Panc1 (cell line): ENCODE results near the gene DEXI. TPM values are rescaled to one million over a fixed set of nuclear protein-coding genes. Genes with fewer than 3 reads are reported as not detected.

Experiments
- ATAC-seq: fragments of 200-7000 bp; cut with Tn5 transposase; 2 replicates; pipeline ENCODE4 v1.9.1; 2020; ENCODE audit warnings: mild to moderate bottlenecking, moderate library complexity
- BruUV-seq: library from RNA; stranded (reverse); fragments of 400-500 nt; replicated peaks from 2 replicates; lab custom pipeline; 2021; lab: Mats Ljungman, UMichigan
- CTCF ChIA-PET: fragments of 300-600 bp; sonication (Branson Sonifier 250); formaldehyde crosslinking; loops from one replicate; lab custom pipeline; 2022; ENCODE audit warnings: antibody characterized with exemption; lab: Charles Lee
- POLR2A ChIA-PET: fragments of 300-600 bp; sonication (Branson Sonifier 250); formaldehyde crosslinking; loops from one replicate; lab custom pipeline; 2022; ENCODE audit warnings: antibody characterized with exemption; lab: Charles Lee
- DNase-seq: peaks from one replicate; pipeline ENCODE4 v3.0.0-alpha.2; 2010; ENCODE audit warnings: low read depth, low spot score
- H3K27ac ChIP-seq: 2 replicates; pipeline ENCODE4 v1.5.1; 2011; ENCODE audit warnings: mild to moderate bottlenecking, low read length, inconsistent platforms
- H3K27me3 ChIP-seq: fragments of 200-500 bp; sonication (Bioruptor generic); 2 replicates; pipeline ENCODE4 v1.6.0; 2014; ENCODE audit warnings: low read length, inconsistent platforms; ENCODE audit not compliant: control insufficient read depth, insufficient read depth
- H3K36me3 ChIP-seq: fragments of 200-500 bp; sonication (Bioruptor generic); 2 replicates; pipeline ENCODE4 v1.5.1; 2014; ENCODE audit warnings: inconsistent platforms, mild to moderate bottlenecking, low read length, moderate library complexity; ENCODE audit not compliant: control insufficient read depth, insufficient read depth
- H3K4me1 ChIP-seq: 2 replicates; pipeline ENCODE4 v1.5.1; 2011; ENCODE audit warnings: inconsistent platforms, mild to moderate bottlenecking, low read length, moderate library complexity; ENCODE audit not compliant: control insufficient read depth, insufficient read depth
- H3K4me3 ChIP-seq, 2 experiments: 2 replicates each; pipeline ENCODE4 v1.5.1; 2011 to 2012; ENCODE audit warnings: low read depth in 2 of 2, low read length in 2 of 2, mild to moderate bottlenecking in 2 of 2, inconsistent platforms in 1 of 2, moderate library complexity in 1 of 2
- H3K9me3 ChIP-seq: fragments of 200-500 bp; sonication (Bioruptor generic); 2 replicates; pipeline ENCODE4 v1.5.1; 2014; ENCODE audit warnings: low read depth, mild to moderate bottlenecking, inconsistent platforms, low read length, moderate library complexity; ENCODE audit not compliant: control insufficient read depth, insufficient read depth
- POLR2AphosphoS5 ChIP-seq: IDR thresholded peaks from 2 replicates; pipeline ENCODE4 v1.6.1; 2012; ENCODE audit warnings: mild to moderate bottlenecking, low read depth, low read length, moderate library complexity
- SIN3A ChIP-seq: IDR thresholded peaks from 2 replicates; pipeline ENCODE4 v1.6.1; 2012; ENCODE audit warnings: low read depth, mild to moderate bottlenecking, low read length, moderate library complexity, borderline replicate concordance; ENCODE audit not compliant: insufficient read depth
- TCF7L2 ChIP-seq: IDR thresholded peaks from 2 replicates; pipeline ENCODE4 v1.6.1; 2011; ENCODE audit warnings: mild to moderate bottlenecking, low read depth, low read length, inconsistent platforms
- in situ Hi-C: cut with HindIII; loops from 2 replicates; pipeline ENCODE4 v1.10.0; 2016; ENCODE audit warnings: low sequenced_read_pairs, low pct_unique_long_range_greater_than_20kb
- intact Hi-C: fragments of 100-400 bp; cut with micrococcal nuclease; formaldehyde crosslinking; loops from one replicate; pipeline ENCODE4 v1.10.0; 2022; ENCODE audit not compliant: unreplicated experiment
- total RNA-seq: library from RNA; stranded (reverse); gene quantifications from one replicate; pipeline ENCODE4 v1.2.1, GENCODE V29; 2021; ENCODE audit not compliant: unreplicated experiment
- TF ChIP-seq, protein P1 (sequence below): fragments of 450-650 bp; IDR thresholded peaks from 2 replicates; pipeline ENCODE4 v1.5.1; 2017; ENCODE audit warnings: mild to moderate bottlenecking
- TF ChIP-seq, protein P2 (sequence below), 2 experiments: IDR thresholded peaks; 2 replicates each; pipeline ENCODE4 v1.6.1; 2011 to 2012; ENCODE audit warnings: low read depth in 2 of 2, control low read depth in 1 of 2, low read length in 1 of 2, mild to moderate bottlenecking in 1 of 2, moderate library complexity in 1 of 2; ENCODE audit not compliant: insufficient read depth in 1 of 2

DEXI gene
- total RNA-seq, 1 experiment from 2014 or later = 32.2 TPM

DNA sequence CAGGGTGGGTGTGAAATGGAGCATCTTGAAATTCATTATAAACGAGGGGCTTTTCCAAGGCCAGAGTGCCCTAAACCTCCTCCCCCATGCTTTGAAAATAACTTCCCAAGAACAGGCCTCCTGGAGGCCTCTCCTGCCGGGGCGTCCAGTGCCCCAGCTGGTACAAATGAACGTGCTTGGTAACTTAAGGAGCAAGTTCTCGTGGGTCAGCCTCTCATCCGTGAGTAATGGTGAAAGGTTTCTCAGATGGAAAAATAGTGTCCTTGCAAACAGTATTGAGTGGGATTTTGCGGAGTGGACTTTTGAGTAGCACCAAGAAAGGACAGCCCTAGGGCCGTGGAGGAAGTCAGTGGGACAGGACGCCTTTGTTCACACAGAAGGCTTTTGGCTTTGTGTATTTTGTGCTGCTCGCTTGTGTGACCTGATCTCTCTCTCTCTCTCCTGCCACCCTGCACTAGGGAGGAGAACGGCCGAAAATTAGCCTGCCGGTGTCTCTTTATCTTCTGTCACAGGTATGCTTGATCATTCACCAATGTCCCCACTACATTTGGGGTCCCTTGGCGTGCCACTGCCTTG, 36.7 kb upstream of the DEXI start:
- in situ Hi-C loops = no loop called here
- no peaks in the 10 kb centered on the region for H3K27me3 ChIP-seq
- no peak overlapping the region for H3K4me3 ChIP-seq
- intact Hi-C loops = no loop called here
- no peak for ATAC-seq
- H3K9me3 ChIP-seq = no peaks in the 10 kb centered on the region
- no peak for DNase-seq
- ChIA-PET CTCF (interaction anchor here (0.6 kb wide), 1 partner anchor 693 kb away, joined by 3 read pairs; no protein-coding TSS in a partner anchor), POLR2A (no interaction called here)
- TF ChIP-seq TCF7L2 (no peak), POLR2AphosphoS5 (no peak), SIN3A (no peak)
- TF ChIP-seq, protein P1, sequence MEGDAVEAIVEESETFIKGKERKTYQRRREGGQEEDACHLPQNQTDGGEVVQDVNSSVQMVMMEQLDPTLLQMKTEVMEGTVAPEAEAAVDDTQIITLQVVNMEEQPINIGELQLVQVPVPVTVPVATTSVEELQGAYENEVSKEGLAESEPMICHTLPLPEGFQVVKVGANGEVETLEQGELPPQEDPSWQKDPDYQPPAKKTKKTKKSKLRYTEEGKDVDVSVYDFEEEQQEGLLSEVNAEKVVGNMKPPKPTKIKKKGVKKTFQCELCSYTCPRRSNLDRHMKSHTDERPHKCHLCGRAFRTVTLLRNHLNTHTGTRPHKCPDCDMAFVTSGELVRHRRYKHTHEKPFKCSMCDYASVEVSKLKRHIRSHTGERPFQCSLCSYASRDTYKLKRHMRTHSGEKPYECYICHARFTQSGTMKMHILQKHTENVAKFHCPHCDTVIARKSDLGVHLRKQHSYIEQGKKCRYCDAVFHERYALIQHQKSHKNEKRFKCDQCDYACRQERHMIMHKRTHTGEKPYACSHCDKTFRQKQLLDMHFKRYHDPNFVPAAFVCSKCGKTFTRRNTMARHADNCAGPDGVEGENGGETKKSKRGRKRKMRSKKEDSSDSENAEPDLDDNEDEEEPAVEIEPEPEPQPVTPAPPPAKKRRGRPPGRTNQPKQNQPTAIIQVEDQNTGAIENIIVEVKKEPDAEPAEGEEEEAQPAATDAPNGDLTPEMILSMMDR = no peak
- TF ChIP-seq, protein P2, sequence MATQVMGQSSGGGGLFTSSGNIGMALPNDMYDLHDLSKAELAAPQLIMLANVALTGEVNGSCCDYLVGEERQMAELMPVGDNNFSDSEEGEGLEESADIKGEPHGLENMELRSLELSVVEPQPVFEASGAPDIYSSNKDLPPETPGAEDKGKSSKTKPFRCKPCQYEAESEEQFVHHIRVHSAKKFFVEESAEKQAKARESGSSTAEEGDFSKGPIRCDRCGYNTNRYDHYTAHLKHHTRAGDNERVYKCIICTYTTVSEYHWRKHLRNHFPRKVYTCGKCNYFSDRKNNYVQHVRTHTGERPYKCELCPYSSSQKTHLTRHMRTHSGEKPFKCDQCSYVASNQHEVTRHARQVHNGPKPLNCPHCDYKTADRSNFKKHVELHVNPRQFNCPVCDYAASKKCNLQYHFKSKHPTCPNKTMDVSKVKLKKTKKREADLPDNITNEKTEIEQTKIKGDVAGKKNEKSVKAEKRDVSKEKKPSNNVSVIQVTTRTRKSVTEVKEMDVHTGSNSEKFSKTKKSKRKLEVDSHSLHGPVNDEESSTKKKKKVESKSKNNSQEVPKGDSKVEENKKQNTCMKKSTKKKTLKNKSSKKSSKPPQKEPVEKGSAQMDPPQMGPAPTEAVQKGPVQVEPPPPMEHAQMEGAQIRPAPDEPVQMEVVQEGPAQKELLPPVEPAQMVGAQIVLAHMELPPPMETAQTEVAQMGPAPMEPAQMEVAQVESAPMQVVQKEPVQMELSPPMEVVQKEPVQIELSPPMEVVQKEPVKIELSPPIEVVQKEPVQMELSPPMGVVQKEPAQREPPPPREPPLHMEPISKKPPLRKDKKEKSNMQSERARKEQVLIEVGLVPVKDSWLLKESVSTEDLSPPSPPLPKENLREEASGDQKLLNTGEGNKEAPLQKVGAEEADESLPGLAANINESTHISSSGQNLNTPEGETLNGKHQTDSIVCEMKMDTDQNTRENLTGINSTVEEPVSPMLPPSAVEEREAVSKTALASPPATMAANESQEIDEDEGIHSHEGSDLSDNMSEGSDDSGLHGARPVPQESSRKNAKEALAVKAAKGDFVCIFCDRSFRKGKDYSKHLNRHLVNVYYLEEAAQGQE (IDR thresholded peaks at IDR 0.05; ENCODE audit: insufficient read depth in 1 of 2, low read depth in 2 of 2, low read length in 1 of 2) = no peak
- BruUV-seq = no TSS peak
- no peaks in the 10 kb centered on the region for H3K4me1 ChIP-seq
- no peaks in the 10 kb centered on the region for H3K36me3 ChIP-seq
- no peak overlapping the region for H3K27ac ChIP-seq

DNA sequence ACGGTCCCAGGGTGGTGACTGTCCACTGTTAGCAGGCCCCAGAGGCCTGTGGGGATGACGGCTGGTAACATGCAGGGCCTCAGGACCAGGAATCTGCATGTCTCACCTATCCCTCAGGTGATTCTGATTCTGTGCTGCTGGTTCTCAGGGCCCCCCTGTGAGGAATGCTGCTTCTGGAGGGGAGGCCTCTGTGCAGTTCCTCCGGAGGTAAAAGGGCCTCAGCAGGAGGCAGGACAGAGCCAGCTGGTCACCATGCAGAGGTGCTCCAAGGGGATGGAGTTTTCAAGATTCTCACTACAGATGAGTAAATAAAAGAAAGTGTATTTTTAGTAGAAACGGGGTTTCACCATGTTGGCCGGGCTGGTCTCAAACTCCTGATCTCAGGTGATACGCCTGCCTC, 35.9 kb upstream of the DEXI start:
- intact Hi-C loops = no loop called here
- Histone ChIP-seq H3K27me3 (no peaks in the 10 kb centered on the region), H3K4me1 (no peaks in the 10 kb centered on the region), H3K4me3 (no peak overlapping the region), H3K27ac (no peak overlapping the region), H3K9me3 (no peaks in the 10 kb centered on the region), H3K36me3 (no peaks in the 10 kb centered on the region)
- in situ Hi-C loops = no loop called here
- TF ChIP-seq TCF7L2 (no peak), SIN3A (no peak)
- TF ChIP-seq, protein P1 = no peak
- TF ChIP-seq, protein P2 (IDR thresholded peaks at IDR 0.05; ENCODE audit: insufficient read depth in 1 of 2, low read depth in 2 of 2, low read length in 1 of 2) = no peak
- ChIA-PET POLR2A (no interaction called here), CTCF (no interaction called here)
- no TSS peak for BruUV-seq
- ATAC-seq = no peak
- no peak for DNase-seq
